ENCODE results near the gene UBE3A. TPM values are rescaled to one million over a fixed set of nuclear protein-coding genes. Genes with fewer than 3 reads are reported as not detected.

UBE3A gene
- total and polyA plus RNA-seq, 2 donors from 2014 or later: 22.3 to 103 TPM

- peaks cover 2 to 10% (median 3%) of the 10 kb centered on the region in 3 donors for H3K36me3 ChIP-seq (ENCODE audit: control insufficient read depth in 2 of 3, insufficient read depth in 3 of 3, low read length in 3 of 3)
- intact Hi-C loops (cut with DNase I): no loop called here
- H3K4me1 ChIP-seq (ENCODE audit: control insufficient read depth in 2 of 3, insufficient read depth in 2 of 3, low read depth in 1 of 3, low read length in 3 of 3): peaks cover 0 to 8% (median 2%) of the 10 kb centered on the region in 3 donors
- no peaks in the 10 kb centered on the region for H3K9me3 ChIP-seq (ENCODE audit: control insufficient read depth in 2 of 3, insufficient read depth in 1 of 3, low read length in 3 of 3)
- H3K9ac ChIP-seq (ENCODE audit: low read length in 3 of 3): no peak overlapping the region
- no peak overlapping the region for H3K27ac ChIP-seq (ENCODE audit: low read depth in 2 of 2, low read length in 2 of 2)
- no peak for FAIRE-seq
- no peak for DNase-seq
- H3K27me3 ChIP-seq (ENCODE audit: control insufficient read depth, insufficient read depth, low read length): no peaks in the 10 kb centered on the region
- TF ChIP-seq, protein P1, sequence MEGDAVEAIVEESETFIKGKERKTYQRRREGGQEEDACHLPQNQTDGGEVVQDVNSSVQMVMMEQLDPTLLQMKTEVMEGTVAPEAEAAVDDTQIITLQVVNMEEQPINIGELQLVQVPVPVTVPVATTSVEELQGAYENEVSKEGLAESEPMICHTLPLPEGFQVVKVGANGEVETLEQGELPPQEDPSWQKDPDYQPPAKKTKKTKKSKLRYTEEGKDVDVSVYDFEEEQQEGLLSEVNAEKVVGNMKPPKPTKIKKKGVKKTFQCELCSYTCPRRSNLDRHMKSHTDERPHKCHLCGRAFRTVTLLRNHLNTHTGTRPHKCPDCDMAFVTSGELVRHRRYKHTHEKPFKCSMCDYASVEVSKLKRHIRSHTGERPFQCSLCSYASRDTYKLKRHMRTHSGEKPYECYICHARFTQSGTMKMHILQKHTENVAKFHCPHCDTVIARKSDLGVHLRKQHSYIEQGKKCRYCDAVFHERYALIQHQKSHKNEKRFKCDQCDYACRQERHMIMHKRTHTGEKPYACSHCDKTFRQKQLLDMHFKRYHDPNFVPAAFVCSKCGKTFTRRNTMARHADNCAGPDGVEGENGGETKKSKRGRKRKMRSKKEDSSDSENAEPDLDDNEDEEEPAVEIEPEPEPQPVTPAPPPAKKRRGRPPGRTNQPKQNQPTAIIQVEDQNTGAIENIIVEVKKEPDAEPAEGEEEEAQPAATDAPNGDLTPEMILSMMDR (IDR thresholded peaks at IDR 0.05; ENCODE audit: borderline replicate concordance, extremely low read depth, insufficient read depth): no peak
- no peak overlapping the region for H3K4me3 ChIP-seq (ENCODE audit: low read length in 3 of 3)
Observed at GRCh38 chr15:25332306-25332705, 106.5 kb downstream of the UBE3A start.

- Histone ChIP-seq H3K27me3 (ENCODE audit: control insufficient read depth, insufficient read depth, low read length) (no peaks in the 10 kb centered on the region), H3K4me1 (ENCODE audit: control insufficient read depth in 2 of 3, insufficient read depth in 2 of 3, low read depth in 1 of 3, low read length in 3 of 3) (peaks cover 0 to 10% (median 2%) of the 10 kb centered on the region in 3 donors), H3K4me3 (ENCODE audit: low read length in 3 of 3) (no peak overlapping the region), H3K36me3 (ENCODE audit: control insufficient read depth in 2 of 3, insufficient read depth in 3 of 3, low read length in 3 of 3) (peaks cover 2 to 8% (median 3%) of the 10 kb centered on the region in 3 donors), H3K9me3 (ENCODE audit: control insufficient read depth in 2 of 3, insufficient read depth in 1 of 3, low read length in 3 of 3) (no peaks in the 10 kb centered on the region), H3K27ac (ENCODE audit: low read depth in 2 of 2, low read length in 2 of 2) (no peak overlapping the region), H3K9ac (ENCODE audit: low read length in 3 of 3) (no peak overlapping the region)
- intact Hi-C loops (cut with DNase I): no loop called here
- FAIRE-seq (no peak), DNase-seq (no peak)
- TF ChIP-seq, protein P1 (IDR thresholded peaks at IDR 0.05; ENCODE audit: borderline replicate concordance, extremely low read depth, insufficient read depth): no peak
Observed at GRCh38 chr15:25331860-25332259, 107.0 kb downstream of the UBE3A start.

- peaks cover 0 to 10% (median 2%) of the 10 kb centered on the region in 3 donors for H3K4me1 ChIP-seq (ENCODE audit: control insufficient read depth in 2 of 3, insufficient read depth in 2 of 3, low read depth in 1 of 3, low read length in 3 of 3)
- intact Hi-C loops (cut with DNase I): no loop called here
- H3K9me3 ChIP-seq (ENCODE audit: control insufficient read depth in 2 of 3, insufficient read depth in 1 of 3, low read length in 3 of 3): no peaks in the 10 kb centered on the region
- FAIRE-seq (no peak), DNase-seq (no peak)
- H3K9ac ChIP-seq (ENCODE audit: low read length in 3 of 3): no peak overlapping the region
- H3K36me3 ChIP-seq (ENCODE audit: control insufficient read depth in 2 of 3, insufficient read depth in 3 of 3, low read length in 3 of 3): peaks cover 2 to 5% (median 3%) of the 10 kb centered on the region in 3 donors
- no peak overlapping the region for H3K4me3 ChIP-seq (ENCODE audit: low read length in 3 of 3)
- no peak overlapping the region for H3K27ac ChIP-seq (ENCODE audit: low read depth in 2 of 2, low read length in 2 of 2)
- no peaks in the 10 kb centered on the region for H3K27me3 ChIP-seq (ENCODE audit: control insufficient read depth, insufficient read depth, low read length)
- TF ChIP-seq, protein P1 (IDR thresholded peaks at IDR 0.05; ENCODE audit: borderline replicate concordance, extremely low read depth, insufficient read depth): no peak
Observed at GRCh38 chr15:25331404-25331803, 107.4 kb downstream of the UBE3A start.

DNA sequence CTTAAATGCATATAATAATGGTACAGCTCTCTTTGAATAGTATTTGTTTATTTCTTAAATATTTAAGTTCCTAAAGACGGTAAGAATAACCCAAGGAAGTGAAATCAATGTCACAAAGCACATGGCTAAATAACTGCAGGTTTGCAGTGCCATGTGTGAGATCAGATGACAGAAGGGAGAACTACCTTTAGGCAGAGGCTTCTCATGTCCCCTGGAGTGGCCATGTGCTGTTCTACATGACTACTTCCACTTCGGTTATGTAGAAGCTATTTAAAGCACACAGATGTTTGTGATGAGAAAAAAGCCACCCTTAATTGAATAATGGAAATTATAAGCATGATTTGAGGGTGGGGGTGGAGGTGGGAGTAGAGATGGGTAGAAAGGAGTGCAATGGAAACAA, 109.1 kb downstream of the UBE3A start:
- TF ChIP-seq, protein P1 (IDR thresholded peaks at IDR 0.05; ENCODE audit: borderline replicate concordance, extremely low read depth, insufficient read depth): no peak
- peaks cover 0 to 10% (median 2%) of the 10 kb centered on the region in 3 donors for H3K4me1 ChIP-seq (ENCODE audit: control insufficient read depth in 2 of 3, insufficient read depth in 2 of 3, low read depth in 1 of 3, low read length in 3 of 3)
- no peak overlapping the region for H3K9ac ChIP-seq (ENCODE audit: low read length in 3 of 3)
- no peak overlapping the region for H3K4me3 ChIP-seq (ENCODE audit: low read length in 3 of 3)
- FAIRE-seq: no peak
- no peak overlapping the region for H3K27ac ChIP-seq (ENCODE audit: low read depth in 2 of 2, low read length in 2 of 2)
- peak in 2 of 5 donors; percentile 20 to 25 for DNase-seq
- H3K36me3 ChIP-seq (ENCODE audit: control insufficient read depth in 2 of 3, insufficient read depth in 3 of 3, low read length in 3 of 3): peaks cover 0 to 2% (median 0%) of the 10 kb centered on the region in 3 donors
- no peaks in the 10 kb centered on the region for H3K9me3 ChIP-seq (ENCODE audit: control insufficient read depth in 2 of 3, insufficient read depth in 1 of 3, low read length in 3 of 3)
- intact Hi-C loops (cut with DNase I): no loop called here
- no peaks in the 10 kb centered on the region for H3K27me3 ChIP-seq (ENCODE audit: control insufficient read depth, insufficient read depth, low read length)
